Measurements from ENCODE around the gene CDC73. TPM values are rescaled to one million over a fixed set of nuclear protein-coding genes. Genes with fewer than 3 reads are reported as not detected.

Gene CDC73
- total RNA-seq, 1 donor from 2014 or later: 71.1 TPM

- TF ChIP-seq CTCF (IDR thresholded peaks at IDR 0.05; ENCODE audit: unreplicated experiment): no peak
- Mint-ChIP-seq H3K9me3 (peaks cover 5% of the 10 kb centered on the region), H3K27me3 (ENCODE audit: low read depth) (no peaks in the 10 kb centered on the region)
Measured at GRCh38 chr1:193259636-193260035, 137.8 kb downstream of the CDC73 start.

DNA sequence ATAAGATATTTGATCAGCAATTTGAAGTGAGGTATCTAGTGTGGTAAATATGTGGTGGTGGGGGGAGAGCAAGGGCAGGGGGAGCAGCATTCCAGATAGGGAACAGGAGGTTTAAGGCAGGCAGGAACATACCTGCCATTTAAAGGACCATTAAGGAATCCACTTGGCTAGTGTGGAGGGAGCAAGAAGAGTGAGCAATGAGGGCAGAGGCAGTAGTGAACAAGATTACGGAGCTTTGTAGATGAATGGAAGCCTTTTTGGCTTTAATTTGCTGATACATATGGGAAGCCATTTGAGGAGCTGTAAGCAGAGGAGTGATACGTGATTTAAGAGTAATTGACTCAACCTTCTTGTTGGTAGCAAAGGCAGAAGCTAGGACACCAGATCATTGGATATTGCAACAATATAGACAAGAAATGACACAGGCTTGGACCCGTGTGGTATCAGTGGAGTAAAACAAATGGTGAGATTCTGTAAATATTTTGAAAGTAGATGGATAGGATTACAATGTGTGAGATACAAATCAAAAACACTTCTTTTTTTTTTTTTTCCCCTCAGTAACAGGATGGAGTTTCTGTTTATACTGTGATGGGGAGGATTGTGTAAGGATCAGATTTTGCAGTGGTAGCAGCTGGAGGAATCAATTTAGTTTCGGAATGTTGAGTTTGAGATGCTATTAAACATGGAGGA, 138.4 kb downstream of the CDC73 start:
- H3K36me3 Mint-ChIP-seq: peaks cover 16% of the 10 kb centered on the region
- no peak overlapping the region for H3K4me3 Mint-ChIP-seq
- no peak for DNase-seq (ENCODE audit: low spot score in 2 of 2, unreplicated experiment in 2 of 2)
- no peak for TF ChIP-seq CTCF (IDR thresholded peaks at IDR 0.05; ENCODE audit: unreplicated experiment)
- no peaks in the 10 kb centered on the region for H3K4me1 Mint-ChIP-seq
- no peak overlapping the region for H3K27ac Mint-ChIP-seq
- H3K27me3 Mint-ChIP-seq (ENCODE audit: low read depth): no peaks in the 10 kb centered on the region
- H3K9me3 Mint-ChIP-seq: peaks cover 7% of the 10 kb centered on the region

More at GRCh38 chr1:193259636-193260035, 137.8 kb downstream of the CDC73 start:
- Mint-ChIP-seq H3K4me3 (no peak overlapping the region), H3K27ac (no peak overlapping the region), H3K36me3 (peaks cover 16% of the 10 kb centered on the region), H3K4me1 (no peaks in the 10 kb centered on the region)
- DNase-seq (ENCODE audit: low spot score in 2 of 2, unreplicated experiment in 2 of 2): no peak

DNA sequence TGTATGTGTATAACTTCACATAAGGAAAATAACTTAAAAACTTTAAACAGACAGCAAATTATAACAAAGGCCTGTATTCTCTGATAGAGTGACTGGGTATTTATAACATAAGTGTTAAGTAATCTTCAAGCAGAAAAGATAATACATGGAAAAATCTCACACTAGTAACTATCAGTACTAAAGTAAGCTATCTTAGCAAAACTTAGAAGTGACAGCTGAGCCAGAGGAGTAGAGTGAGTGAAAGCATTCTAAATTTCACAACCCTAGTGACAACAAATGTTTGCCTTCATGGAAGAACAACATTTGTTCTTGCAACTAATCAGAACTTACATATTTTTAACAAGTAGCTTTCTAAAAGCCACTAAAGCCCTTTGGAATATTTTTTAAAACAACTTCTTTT, 139.1 kb downstream of the CDC73 start:
- no peak for DNase-seq (ENCODE audit: low spot score in 2 of 2, unreplicated experiment in 2 of 2)
- Mint-ChIP-seq H3K4me3 (no peak overlapping the region), H3K9me3 (peaks cover 13% of the 10 kb centered on the region), H3K27ac (no peak overlapping the region), H3K36me3 (peaks cover 22% of the 10 kb centered on the region), H3K4me1 (no peaks in the 10 kb centered on the region), H3K27me3 (ENCODE audit: low read depth) (no peaks in the 10 kb centered on the region)
- no peak for TF ChIP-seq CTCF (IDR thresholded peaks at IDR 0.05; ENCODE audit: unreplicated experiment)

DNA sequence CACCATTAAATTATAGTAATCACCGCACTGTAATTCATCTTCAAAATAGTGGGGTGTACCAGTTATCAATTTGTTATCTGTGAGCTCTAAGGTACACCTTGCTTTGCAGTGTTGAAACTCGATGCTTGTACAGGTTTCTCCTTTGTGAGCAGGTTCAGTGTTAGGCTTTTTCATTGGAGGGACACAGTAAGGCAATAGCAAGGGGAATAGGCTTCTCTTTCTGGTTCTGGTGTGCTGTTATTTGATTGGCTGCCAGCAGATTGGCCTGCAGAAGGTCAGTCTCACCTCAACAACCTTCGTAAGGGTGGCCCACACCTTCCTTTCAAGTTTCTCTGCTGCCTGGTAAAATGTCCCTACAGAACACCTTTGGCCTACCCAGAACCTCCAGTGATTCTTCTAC, 140.8 kb downstream of the CDC73 start:
- no peak for TF ChIP-seq CTCF (IDR thresholded peaks at IDR 0.05; ENCODE audit: unreplicated experiment)
- Mint-ChIP-seq H3K4me3 (no peak overlapping the region), H3K4me1 (no peaks in the 10 kb centered on the region), H3K27me3 (ENCODE audit: low read depth) (no peaks in the 10 kb centered on the region), H3K27ac (no peak overlapping the region), H3K36me3 (peaks cover 26% of the 10 kb centered on the region), H3K9me3 (peaks cover 20% of the 10 kb centered on the region)
- no peak for DNase-seq (ENCODE audit: low spot score in 2 of 2, unreplicated experiment in 2 of 2)

GRCh38 chr1:193264313-193265065, 142.7 kb downstream of the CDC73 start:
- H3K27ac Mint-ChIP-seq: no peak overlapping the region
- no peak overlapping the region for H3K4me3 Mint-ChIP-seq
- peaks cover 24% of the 10 kb centered on the region for H3K9me3 Mint-ChIP-seq
- TF ChIP-seq CTCF (IDR thresholded peaks at IDR 0.05; ENCODE audit: unreplicated experiment): no peak
- no peaks in the 10 kb centered on the region for H3K27me3 Mint-ChIP-seq (ENCODE audit: low read depth)
- no peak for DNase-seq (ENCODE audit: low spot score in 2 of 2, unreplicated experiment in 2 of 2)
- H3K4me1 Mint-ChIP-seq: no peaks in the 10 kb centered on the region
- peaks cover 29% of the 10 kb centered on the region for H3K36me3 Mint-ChIP-seq
